Suprapubic skin (tissue), 4 donors: ENCODE measurements around the gene GRIA4. TPM values are rescaled to one million over a fixed set of nuclear protein-coding genes. Genes with fewer than 3 reads are reported as not detected.

Experiments used
- DNase-seq, 2 donors: peaks; one replicate each; pipeline ENCODE4 v3.0.0-alpha.2; 2019; ENCODE audit warnings: low spot score in 2 of 2
- H3K27ac ChIP-seq: fragments of 200-600 bp; sonication (generic); one replicate; pipeline ENCODE4 v1.5.1; 2019
- H3K27me3 ChIP-seq: fragments of 200-600 bp; sonication (generic); one replicate; pipeline ENCODE4 v1.5.1; 2019
- H3K36me3 ChIP-seq: fragments of 200-600 bp; sonication (generic); one replicate; pipeline ENCODE4 v1.5.1; 2019
- H3K4me1 ChIP-seq: fragments of 200-600 bp; sonication (generic); one replicate; pipeline ENCODE4 v1.5.1; 2019
- H3K4me3 ChIP-seq: fragments of 200-600 bp; sonication (generic); one replicate; pipeline ENCODE4 v1.5.1; 2019; ENCODE audit warnings: mild to moderate bottlenecking
- H3K9me3 ChIP-seq: fragments of 200-600 bp; sonication (generic); one replicate; pipeline ENCODE4 v1.5.1; 2019
- EP300 ChIP-seq: sonication (generic); formaldehyde crosslinking; IDR thresholded peaks from one replicate; pipeline ENCODE4 v1.6.1; 2017; ENCODE audit warnings: antibody characterized with exemption
- POLR2A ChIP-seq, 2 donors: fragments of 450-650 bp; IDR thresholded peaks; one replicate each; pipeline ENCODE4 v1.6.1; 2017; ENCODE audit warnings: antibody characterized with exemption in 2 of 2, mild to moderate bottlenecking in 2 of 2, moderate library complexity in 2 of 2
- POLR2AphosphoS5 ChIP-seq, 3 donors: sonication (generic); formaldehyde crosslinking; IDR thresholded peaks; one replicate each; pipeline ENCODE4 v1.6.1; 2017; ENCODE audit warnings: antibody characterized with exemption in 3 of 3
- WGBS: methylation state at CpG from one replicate; pipeline ENCODE4 v1.1.5; 2018; 5-methylcytosine and 5-hydroxymethylcytosine counted together
- total RNA-seq, 4 donors: library from RNA; depleted of rRNA; stranded (reverse); fragments of >200 nt; gene quantifications; one replicate each; pipeline ENCODE4 v1.1.0, GENCODE V29; 2016
- TF ChIP-seq, protein P1 (sequence below), 2 donors: fragments of 200-600 bp in 1 of 2; fragments of 450-650 bp in 1 of 2; sonication (generic) in 1 of 2; IDR thresholded peaks; one replicate each; pipeline ENCODE4 v1.5.1; 2016 to 2019; ENCODE audit warnings: antibody characterized with exemption in 2 of 2, mild to moderate bottlenecking in 1 of 2, moderate library complexity in 1 of 2

Gene GRIA4
- total RNA-seq, 4 donors from 2014 or later: 1.1 to 2.3 (median 1.8) TPM

DNA sequence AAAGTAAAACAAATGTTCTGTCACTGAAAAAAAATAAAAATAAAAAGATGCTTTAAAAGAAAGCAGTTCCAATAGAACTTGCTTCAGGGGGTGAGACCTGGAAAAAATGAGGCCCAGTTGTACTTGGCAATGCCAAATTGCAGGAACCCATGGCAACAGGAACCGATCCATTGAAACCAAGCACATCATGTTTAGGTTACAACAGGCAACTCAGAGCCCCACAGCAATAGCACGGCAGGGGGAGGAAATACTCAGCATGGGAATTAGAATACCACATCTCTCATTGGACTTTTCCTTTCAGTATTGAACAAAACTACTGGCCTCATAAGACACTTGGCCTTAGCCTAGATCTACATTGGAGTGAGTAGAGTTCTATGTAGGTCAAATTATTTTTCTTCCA, 327.9 kb downstream of the GRIA4 start:
- TF ChIP-seq EP300: no peak
- TF ChIP-seq, protein P1, sequence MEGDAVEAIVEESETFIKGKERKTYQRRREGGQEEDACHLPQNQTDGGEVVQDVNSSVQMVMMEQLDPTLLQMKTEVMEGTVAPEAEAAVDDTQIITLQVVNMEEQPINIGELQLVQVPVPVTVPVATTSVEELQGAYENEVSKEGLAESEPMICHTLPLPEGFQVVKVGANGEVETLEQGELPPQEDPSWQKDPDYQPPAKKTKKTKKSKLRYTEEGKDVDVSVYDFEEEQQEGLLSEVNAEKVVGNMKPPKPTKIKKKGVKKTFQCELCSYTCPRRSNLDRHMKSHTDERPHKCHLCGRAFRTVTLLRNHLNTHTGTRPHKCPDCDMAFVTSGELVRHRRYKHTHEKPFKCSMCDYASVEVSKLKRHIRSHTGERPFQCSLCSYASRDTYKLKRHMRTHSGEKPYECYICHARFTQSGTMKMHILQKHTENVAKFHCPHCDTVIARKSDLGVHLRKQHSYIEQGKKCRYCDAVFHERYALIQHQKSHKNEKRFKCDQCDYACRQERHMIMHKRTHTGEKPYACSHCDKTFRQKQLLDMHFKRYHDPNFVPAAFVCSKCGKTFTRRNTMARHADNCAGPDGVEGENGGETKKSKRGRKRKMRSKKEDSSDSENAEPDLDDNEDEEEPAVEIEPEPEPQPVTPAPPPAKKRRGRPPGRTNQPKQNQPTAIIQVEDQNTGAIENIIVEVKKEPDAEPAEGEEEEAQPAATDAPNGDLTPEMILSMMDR (IDR thresholded peaks at IDR 0.05): no peak
- no peak for TF ChIP-seq POLR2AphosphoS5 (IDR thresholded peaks at IDR 0.05)
- no peaks in the 10 kb centered on the region for H3K4me1 ChIP-seq
- no peaks in the 10 kb centered on the region for H3K9me3 ChIP-seq
- no peaks in the 10 kb centered on the region for H3K36me3 ChIP-seq
- 40% methylated on average over 2 of the region's 2 CpGs for WGBS
- no peak overlapping the region for H3K27ac ChIP-seq
- H3K27me3 ChIP-seq: no peaks in the 10 kb centered on the region
- no peak overlapping the region for H3K4me3 ChIP-seq
- no peak for DNase-seq

GRCh38 chr11:105942921-105943320, 333.0 kb downstream of the GRIA4 start:
- no peak for TF ChIP-seq POLR2AphosphoS5 (IDR thresholded peaks at IDR 0.05)
- Histone ChIP-seq H3K9me3 (no peaks in the 10 kb centered on the region), H3K36me3 (no peaks in the 10 kb centered on the region), H3K27me3 (no peaks in the 10 kb centered on the region), H3K4me1 (no peaks in the 10 kb centered on the region), H3K4me3 (no peak overlapping the region), H3K27ac (no peak overlapping the region)
- WGBS: 47% methylated on average over 2 of the region's 2 CpGs
- DNase-seq: no peak

- H3K27me3 ChIP-seq: no peaks in the 10 kb centered on the region
- no peaks in the 10 kb centered on the region for H3K9me3 ChIP-seq
- TF ChIP-seq, protein P1 (IDR thresholded peaks at IDR 0.05): no peak
- TF ChIP-seq POLR2A (IDR thresholded peaks at IDR 0.05) (no peak), POLR2AphosphoS5 (IDR thresholded peaks at IDR 0.05) (no peak), EP300 (no peak)
Measured at GRCh38 chr11:105948918-105949590, 339.2 kb downstream of the GRIA4 start.

DNA sequence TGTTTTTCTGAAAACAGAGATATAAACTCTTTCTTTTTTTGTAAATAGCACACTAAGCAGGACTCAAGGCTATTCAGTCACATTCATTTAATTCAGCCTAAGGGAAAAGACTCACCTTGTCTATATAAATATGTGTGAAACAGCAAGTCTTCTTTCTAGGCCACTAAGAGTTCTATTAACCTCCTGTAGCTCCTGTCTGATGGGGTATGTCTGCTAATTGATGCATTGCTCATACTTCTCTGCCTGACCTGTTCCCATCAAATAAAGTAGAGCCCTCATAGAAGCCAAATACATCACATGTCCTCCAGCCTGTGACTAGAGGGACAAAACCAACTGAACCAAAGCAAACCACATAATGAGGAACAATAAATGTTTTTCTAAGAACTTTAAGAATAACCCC, 344.0 kb downstream of the GRIA4 start:
- TF ChIP-seq POLR2A (IDR thresholded peaks at IDR 0.05): no peak
- TF ChIP-seq POLR2AphosphoS5 (IDR thresholded peaks at IDR 0.05): no peak
- TF ChIP-seq, protein P1 (IDR thresholded peaks at IDR 0.05): no peak
- no peak for TF ChIP-seq EP300
- no peak overlapping the region for H3K27ac ChIP-seq
- DNase-seq: no peak
- no peaks in the 10 kb centered on the region for H3K4me1 ChIP-seq
- no peaks in the 10 kb centered on the region for H3K9me3 ChIP-seq
- no peaks in the 10 kb centered on the region for H3K27me3 ChIP-seq
- no peak overlapping the region for H3K4me3 ChIP-seq
- no peaks in the 10 kb centered on the region for H3K36me3 ChIP-seq

More at GRCh38 chr11:105948918-105949590, 339.2 kb downstream of the GRIA4 start:
- no peak for DNase-seq
- no peaks in the 10 kb centered on the region for H3K4me1 ChIP-seq
- H3K4me3 ChIP-seq: no peak overlapping the region
- 76% methylated on average over 4 of the region's 4 CpGs for WGBS
- H3K27ac ChIP-seq: no peak overlapping the region
- H3K36me3 ChIP-seq: no peaks in the 10 kb centered on the region

DNA sequence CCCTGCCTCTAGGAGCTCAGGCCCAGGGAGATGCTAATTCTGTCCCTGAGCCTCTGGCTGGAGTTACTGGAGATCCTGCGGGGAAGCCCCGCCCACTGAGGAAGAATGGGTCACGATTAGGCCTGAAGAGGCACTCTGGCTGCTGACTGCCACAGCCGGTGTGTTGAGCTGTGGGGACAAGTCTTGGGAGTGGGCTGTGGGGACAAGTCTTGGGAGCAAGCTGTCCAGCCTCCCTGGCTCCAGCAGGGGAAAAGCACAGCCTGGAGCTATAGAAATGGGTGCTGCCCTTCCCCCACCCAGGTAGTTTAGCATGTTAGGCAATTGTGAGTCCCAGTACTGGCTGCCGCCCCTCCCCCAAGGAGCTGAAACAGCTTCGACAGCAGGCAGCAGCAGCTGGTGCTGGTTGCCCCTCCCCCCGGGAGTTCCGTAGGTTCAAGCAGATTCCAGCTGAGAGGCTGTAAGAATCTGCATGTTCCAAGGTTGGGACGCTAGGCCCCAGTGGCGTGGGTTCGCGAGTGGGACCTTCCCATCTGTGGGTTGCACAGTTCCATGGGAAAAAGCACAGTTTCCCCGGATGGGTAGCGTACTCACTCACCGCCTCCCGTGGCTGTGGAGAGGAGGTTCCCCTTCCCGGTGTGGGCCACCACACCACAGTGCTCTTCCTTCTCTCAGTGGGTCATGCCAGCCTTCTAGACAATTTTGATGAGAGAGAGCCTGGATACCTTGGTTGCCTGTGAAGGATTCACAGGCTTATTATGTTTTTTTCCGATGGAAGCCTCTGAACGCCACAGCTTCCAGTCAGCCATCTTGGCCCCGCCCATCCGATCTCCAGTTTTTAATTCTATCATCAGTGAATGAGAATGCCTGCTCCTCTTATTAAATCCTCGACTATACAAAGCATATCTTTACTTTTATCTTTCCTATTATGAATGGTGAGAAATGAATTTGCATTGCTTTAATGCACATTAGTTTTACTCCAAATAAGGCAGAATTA, 350.7 kb downstream of the GRIA4 start:
- Histone ChIP-seq H3K9me3 (no peaks in the 10 kb centered on the region), H3K27ac (no peak overlapping the region), H3K4me1 (no peaks in the 10 kb centered on the region), H3K36me3 (no peaks in the 10 kb centered on the region), H3K27me3 (no peaks in the 10 kb centered on the region), H3K4me3 (no peak overlapping the region)
- TF ChIP-seq, protein P1 (IDR thresholded peaks at IDR 0.05): no peak
- TF ChIP-seq POLR2A (IDR thresholded peaks at IDR 0.05) (no peak), POLR2AphosphoS5 (IDR thresholded peaks at IDR 0.05) (no peak), EP300 (no peak)
- 88% methylated on average over 17 of the region's 22 CpGs for WGBS
- DNase-seq: no peak
